ENCODE data around the gene CNTNAP4.

CNTNAP4 gene

GRCh38 chr16:76484020-76484419 is 206.8 kb downstream of the CNTNAP4 start:
- no peaks in the 10 kb centered on the region for H3K36me3 Mint-ChIP-seq
- H3K27ac Mint-ChIP-seq: no peak overlapping the region
- no peaks in the 10 kb centered on the region for H3K9me3 Mint-ChIP-seq
- no peaks in the 10 kb centered on the region for H3K27me3 Mint-ChIP-seq
- no peak overlapping the region for H3K4me3 Mint-ChIP-seq
- no peaks in the 10 kb centered on the region for H3K4me1 Mint-ChIP-seq

GRCh38 chr16:76486740-76487139 is 209.5 kb downstream of the CNTNAP4 start:
- H3K36me3 Mint-ChIP-seq: no peaks in the 10 kb centered on the region
- no peaks in the 10 kb centered on the region for H3K27me3 Mint-ChIP-seq
- no peak overlapping the region for H3K4me3 Mint-ChIP-seq
- no peaks in the 10 kb centered on the region for H3K4me1 Mint-ChIP-seq
- H3K27ac Mint-ChIP-seq: no peak overlapping the region
- H3K9me3 Mint-ChIP-seq: peaks cover 4% of the 10 kb centered on the region

GRCh38 chr16:76487411-76488064 is 210.3 kb downstream of the CNTNAP4 start:
- Mint-ChIP-seq H3K9me3 (peaks cover 4% of the 10 kb centered on the region), H3K27me3 (no peaks in the 10 kb centered on the region), H3K4me3 (no peak overlapping the region), H3K27ac (no peak overlapping the region), H3K4me1 (no peaks in the 10 kb centered on the region), H3K36me3 (no peaks in the 10 kb centered on the region)

- Mint-ChIP-seq H3K4me1 (no peaks in the 10 kb centered on the region), H3K27me3 (no peaks in the 10 kb centered on the region), H3K4me3 (no peak overlapping the region), H3K9me3 (peaks cover 4% of the 10 kb centered on the region), H3K27ac (no peak overlapping the region), H3K36me3 (no peaks in the 10 kb centered on the region)
These were observed 210.8 kb downstream of the CNTNAP4 start for GRCh38 chr16:76488065-76488417.

- Mint-ChIP-seq H3K4me1 (no peaks in the 10 kb centered on the region), H3K27ac (no peak overlapping the region), H3K36me3 (no peaks in the 10 kb centered on the region), H3K9me3 (peaks cover 4% of the 10 kb centered on the region), H3K27me3 (no peaks in the 10 kb centered on the region), H3K4me3 (no peak overlapping the region)
These were observed 212.9 kb downstream of the CNTNAP4 start for GRCh38 chr16:76490036-76490639.

GRCh38 chr16:76500006-76500405 is 222.8 kb downstream of the CNTNAP4 start:
- no peaks in the 10 kb centered on the region for H3K27me3 Mint-ChIP-seq
- no peaks in the 10 kb centered on the region for H3K36me3 Mint-ChIP-seq
- H3K4me3 Mint-ChIP-seq: no peak overlapping the region
- peaks cover 10% of the 10 kb centered on the region for H3K9me3 Mint-ChIP-seq
- no peak overlapping the region for H3K27ac Mint-ChIP-seq
- H3K4me1 Mint-ChIP-seq: no peaks in the 10 kb centered on the region

- Mint-ChIP-seq H3K4me3 (no peak overlapping the region), H3K36me3 (no peaks in the 10 kb centered on the region), H3K27ac (no peak overlapping the region), H3K9me3 (peaks cover 10% of the 10 kb centered on the region), H3K27me3 (no peaks in the 10 kb centered on the region), H3K4me1 (no peaks in the 10 kb centered on the region)
These were observed 224.9 kb downstream of the CNTNAP4 start for GRCh38 chr16:76502063-76502462.

- no peak overlapping the region for H3K27ac Mint-ChIP-seq
- H3K9me3 Mint-ChIP-seq: peaks cover 10% of the 10 kb centered on the region
- no peak overlapping the region for H3K4me3 Mint-ChIP-seq
- H3K4me1 Mint-ChIP-seq: no peaks in the 10 kb centered on the region
- no peaks in the 10 kb centered on the region for H3K36me3 Mint-ChIP-seq
- no peaks in the 10 kb centered on the region for H3K27me3 Mint-ChIP-seq
These were observed 225.4 kb downstream of the CNTNAP4 start for GRCh38 chr16:76502555-76502954.

GRCh38 chr16:76503091-76503490 is 225.9 kb downstream of the CNTNAP4 start:
- Mint-ChIP-seq H3K9me3 (peaks cover 10% of the 10 kb centered on the region), H3K4me3 (no peak overlapping the region), H3K36me3 (no peaks in the 10 kb centered on the region), H3K27ac (no peak overlapping the region), H3K27me3 (no peaks in the 10 kb centered on the region), H3K4me1 (no peaks in the 10 kb centered on the region)

GRCh38 chr16:76511203-76511602 is 234.0 kb downstream of the CNTNAP4 start:
- Mint-ChIP-seq H3K4me3 (no peak overlapping the region), H3K9me3 (no peaks in the 10 kb centered on the region), H3K4me1 (no peaks in the 10 kb centered on the region), H3K27ac (no peak overlapping the region), H3K27me3 (no peaks in the 10 kb centered on the region), H3K36me3 (no peaks in the 10 kb centered on the region)

GRCh38 chr16:76518781-76519180 is 241.6 kb downstream of the CNTNAP4 start:
- H3K9me3 Mint-ChIP-seq: peaks cover 4% of the 10 kb centered on the region
- H3K4me1 Mint-ChIP-seq: no peaks in the 10 kb centered on the region
- peak overlapping the region; percentile 24 for H3K27ac Mint-ChIP-seq
- no peaks in the 10 kb centered on the region for H3K27me3 Mint-ChIP-seq
- H3K4me3 Mint-ChIP-seq: no peak overlapping the region
- peaks cover 1% of the 10 kb centered on the region for H3K36me3 Mint-ChIP-seq

- Mint-ChIP-seq H3K27me3 (no peaks in the 10 kb centered on the region), H3K36me3 (no peaks in the 10 kb centered on the region), H3K4me3 (no peak overlapping the region), H3K27ac (no peak overlapping the region), H3K4me1 (no peaks in the 10 kb centered on the region), H3K9me3 (peaks cover 4% of the 10 kb centered on the region)
These were observed 247.2 kb downstream of the CNTNAP4 start for GRCh38 chr16:76524356-76524755.

- H3K36me3 Mint-ChIP-seq: no peaks in the 10 kb centered on the region
- peaks cover 4% of the 10 kb centered on the region for H3K9me3 Mint-ChIP-seq
- H3K4me1 Mint-ChIP-seq: no peaks in the 10 kb centered on the region
- H3K4me3 Mint-ChIP-seq: no peak overlapping the region
- no peaks in the 10 kb centered on the region for H3K27me3 Mint-ChIP-seq
- H3K27ac Mint-ChIP-seq: no peak overlapping the region
These were observed 247.6 kb downstream of the CNTNAP4 start for GRCh38 chr16:76524769-76525168.

GRCh38 chr16:76527244-76527643 is 250.0 kb downstream of the CNTNAP4 start:
- Mint-ChIP-seq H3K27ac (no peak overlapping the region), H3K9me3 (no peaks in the 10 kb centered on the region), H3K4me3 (no peak overlapping the region), H3K4me1 (no peaks in the 10 kb centered on the region), H3K36me3 (no peaks in the 10 kb centered on the region), H3K27me3 (no peaks in the 10 kb centered on the region)

GRCh38 chr16:76529120-76529519 is 251.9 kb downstream of the CNTNAP4 start:
- Mint-ChIP-seq H3K4me1 (no peaks in the 10 kb centered on the region), H3K27ac (no peak overlapping the region), H3K9me3 (no peaks in the 10 kb centered on the region)

GRCh38 chr16:76531236-76531635 is 254.0 kb downstream of the CNTNAP4 start:
- Mint-ChIP-seq H3K27me3 (no peaks in the 10 kb centered on the region), H3K4me3 (no peak overlapping the region), H3K9me3 (no peaks in the 10 kb centered on the region), H3K36me3 (no peaks in the 10 kb centered on the region), H3K27ac (no peak overlapping the region), H3K4me1 (no peaks in the 10 kb centered on the region)

More at GRCh38 chr16:76529120-76529519, 251.9 kb downstream of the CNTNAP4 start:
- Mint-ChIP-seq H3K27me3 (no peaks in the 10 kb centered on the region), H3K4me3 (no peak overlapping the region), H3K36me3 (no peaks in the 10 kb centered on the region)

All from activated naive CD4-positive, alpha-beta T cell treated with anti-CD3 and anti-CD28 coated beads, Interleukin-2, amount 50 U/mL, for 24 hours (primary cell).